Esophagus muscularis mucosa (tissue), 3 donors: ENCODE data around the gene CREB3L4.

Experiments used
- POLR2A ChIP-seq: fragments of 450-650 bp; IDR thresholded peaks from one replicate; pipeline ENCODE4 v1.6.1; 2017; ENCODE audit warnings: antibody characterized with exemption, moderate library complexity, mild to moderate bottlenecking, low read depth
- TF ChIP-seq, protein P1 (sequence below), 3 experiments: fragments of 200-600 bp in 2 of 3; fragments of 450-650 bp in 1 of 3; sonication (generic) in 2 of 3; IDR thresholded peaks; one replicate each; pipeline ENCODE4 v1.5.1; 2017 to 2019; ENCODE audit warnings: antibody characterized with exemption in 3 of 3, mild to moderate bottlenecking in 2 of 3, moderate library complexity in 1 of 3

GRCh38 chr1:153961421-153961820 lies 6.3 kb upstream of the CREB3L4 start:
- no peak for TF ChIP-seq POLR2A
- TF ChIP-seq, protein P1, sequence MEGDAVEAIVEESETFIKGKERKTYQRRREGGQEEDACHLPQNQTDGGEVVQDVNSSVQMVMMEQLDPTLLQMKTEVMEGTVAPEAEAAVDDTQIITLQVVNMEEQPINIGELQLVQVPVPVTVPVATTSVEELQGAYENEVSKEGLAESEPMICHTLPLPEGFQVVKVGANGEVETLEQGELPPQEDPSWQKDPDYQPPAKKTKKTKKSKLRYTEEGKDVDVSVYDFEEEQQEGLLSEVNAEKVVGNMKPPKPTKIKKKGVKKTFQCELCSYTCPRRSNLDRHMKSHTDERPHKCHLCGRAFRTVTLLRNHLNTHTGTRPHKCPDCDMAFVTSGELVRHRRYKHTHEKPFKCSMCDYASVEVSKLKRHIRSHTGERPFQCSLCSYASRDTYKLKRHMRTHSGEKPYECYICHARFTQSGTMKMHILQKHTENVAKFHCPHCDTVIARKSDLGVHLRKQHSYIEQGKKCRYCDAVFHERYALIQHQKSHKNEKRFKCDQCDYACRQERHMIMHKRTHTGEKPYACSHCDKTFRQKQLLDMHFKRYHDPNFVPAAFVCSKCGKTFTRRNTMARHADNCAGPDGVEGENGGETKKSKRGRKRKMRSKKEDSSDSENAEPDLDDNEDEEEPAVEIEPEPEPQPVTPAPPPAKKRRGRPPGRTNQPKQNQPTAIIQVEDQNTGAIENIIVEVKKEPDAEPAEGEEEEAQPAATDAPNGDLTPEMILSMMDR (IDR thresholded peaks at IDR 0.05): no peak
